Activated gamma-delta T cell treated with Interleukin-2 at 50 U/mL for 16 hours (primary cell): ENCODE results near the gene MAL.
"Not testable (repeated sequence)": the region's sequence is repeated elsewhere in the genome, so short reads cannot be mapped to it uniquely, and the experiment has no call there.

Experiments used
- DNase-seq: peaks from one replicate; pipeline ENCODE4 v3.0.0-alpha.2; 2020

Gene MAL

DNA sequence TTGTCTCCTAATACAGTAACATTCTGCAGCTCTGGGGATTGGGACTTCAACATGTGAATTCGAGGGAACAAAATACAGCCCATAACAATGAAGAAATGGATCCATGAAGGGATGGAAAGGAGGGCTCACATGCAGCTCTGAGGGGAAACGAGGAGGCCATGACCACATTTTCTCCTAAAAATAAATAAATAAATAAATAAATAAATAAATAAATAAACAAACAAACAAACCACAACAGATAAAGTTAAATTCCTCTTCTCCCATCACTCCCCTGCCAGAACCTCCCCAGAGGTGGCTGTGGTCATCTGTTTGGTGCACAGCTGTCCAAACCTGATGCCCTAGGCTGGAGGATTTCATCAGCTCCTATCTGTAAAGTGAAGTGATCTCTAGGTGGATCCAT, 42.7 kb downstream of the MAL start:
- no peak for DNase-seq

- DNase-seq = no peak
Measured at GRCh38 chr2:95069465-95069864, 44.0 kb downstream of the MAL start.

- DNase-seq = no peak
Measured at GRCh38 chr2:95071856-95072255, 46.3 kb downstream of the MAL start.

GRCh38 chr2:95072424-95072823, 46.9 kb downstream of the MAL start:
- DNase-seq = no peak

DNA sequence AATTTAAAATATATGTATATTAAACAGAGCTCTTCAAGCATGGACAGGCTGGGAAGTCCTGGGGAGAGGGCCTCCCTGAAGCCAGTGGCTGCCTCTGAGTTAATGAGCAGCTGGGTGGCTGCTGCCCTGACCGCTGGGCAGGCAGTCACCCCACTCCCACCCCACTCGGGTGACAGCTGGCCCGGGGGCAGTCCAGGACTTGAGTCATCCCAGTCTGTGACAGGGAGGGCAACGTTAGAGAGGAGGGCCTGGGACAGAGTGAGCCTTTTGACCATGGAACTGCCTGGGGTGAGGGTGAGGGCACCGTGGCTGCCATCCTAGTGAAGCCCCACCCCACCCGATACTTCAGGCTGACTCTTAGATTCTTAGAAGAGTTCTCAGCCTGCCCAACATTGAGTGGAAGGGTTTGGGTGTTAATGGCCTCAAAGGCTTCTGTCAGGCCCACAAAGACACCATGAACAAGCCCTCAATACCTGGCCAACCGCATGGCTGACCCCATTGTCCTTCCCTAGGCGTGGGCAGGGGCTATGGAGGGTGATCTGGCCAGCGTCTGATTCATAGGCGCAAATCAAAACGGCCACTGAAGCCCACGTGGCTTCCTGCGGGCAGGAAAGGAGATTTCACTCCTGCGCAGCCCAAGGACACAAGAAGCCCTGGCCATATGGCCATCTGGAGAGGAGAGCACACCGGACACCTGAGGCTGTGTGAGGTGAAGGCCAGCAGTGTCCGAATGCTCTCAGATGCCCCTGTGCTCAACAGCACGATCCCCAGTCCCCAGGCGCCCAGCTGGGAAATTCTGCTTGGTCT, 48.6 kb downstream of the MAL start:
- no peak for DNase-seq

GRCh38 chr2:95074663-95075439, 49.3 kb downstream of the MAL start:
- peak; percentile 68 for DNase-seq

DNA sequence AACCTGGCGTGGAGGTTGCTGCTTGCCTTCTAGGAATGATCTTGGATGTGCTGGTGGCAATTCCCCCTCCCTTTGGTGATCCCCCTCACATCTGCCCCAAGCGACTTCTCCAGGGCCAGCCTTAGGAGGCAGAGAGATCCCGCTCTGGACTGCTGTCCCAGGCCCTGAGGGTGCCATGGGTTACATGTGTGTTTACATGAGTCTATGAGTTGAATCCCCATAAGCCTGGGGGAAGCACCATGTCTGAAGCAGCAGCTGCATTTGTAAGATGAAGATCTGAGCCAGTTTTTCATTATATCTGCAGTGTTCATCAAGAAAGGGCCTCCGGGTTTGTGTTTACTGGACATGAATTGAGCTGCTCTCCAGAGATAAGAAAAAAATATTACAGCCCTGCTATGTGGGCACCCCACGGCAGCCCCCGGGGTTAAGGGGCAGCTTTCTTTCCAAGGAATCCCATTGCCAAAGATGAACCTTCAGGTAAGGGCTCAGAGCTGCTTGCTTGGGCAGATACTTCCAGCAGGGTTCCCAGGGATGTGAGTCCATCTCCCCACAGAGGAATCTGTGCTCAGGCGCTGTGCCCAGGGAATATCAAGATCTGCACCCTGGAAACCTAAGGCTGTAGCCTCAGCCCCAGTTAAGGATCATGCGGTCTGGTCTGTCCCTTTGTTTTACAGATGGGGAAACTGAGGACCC, 50.1 kb downstream of the MAL start:
- no peak for DNase-seq

- DNase-seq = peak; percentile 90
Measured at GRCh38 chr2:95076705-95077529, 51.4 kb downstream of the MAL start.

GRCh38 chr2:95077530-95077825, 52.0 kb downstream of the MAL start:
- DNase-seq = no peak

GRCh38 chr2:95077861-95078603, 52.5 kb downstream of the MAL start:
- DNase-seq = no peak

GRCh38 chr2:95079199-95079683, 53.7 kb downstream of the MAL start:
- DNase-seq = no peak

DNA sequence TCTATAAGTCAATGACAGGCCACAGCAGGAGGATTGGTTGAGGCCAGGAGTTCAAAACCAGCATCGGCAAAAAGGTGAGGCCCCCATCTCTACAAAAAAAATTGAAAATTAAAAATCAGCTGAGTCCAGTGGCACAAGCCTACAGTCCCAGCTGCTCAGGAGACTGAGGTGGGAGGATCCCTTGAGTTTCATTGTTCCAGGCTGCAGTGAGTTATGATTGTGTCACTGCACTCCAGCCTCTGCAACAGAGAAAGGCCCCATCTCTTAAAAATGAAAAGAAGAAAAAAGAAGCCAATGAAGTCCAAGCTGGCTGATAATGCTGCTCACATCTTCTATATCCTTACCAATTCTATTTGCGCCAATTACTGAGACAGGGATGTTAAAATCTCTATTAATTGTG, 57.0 kb downstream of the MAL start:
- DNase-seq = no peak

- no peak for DNase-seq
Measured at GRCh38 chr2:95086017-95086416, 60.5 kb downstream of the MAL start.

GRCh38 chr2:95087379-95087778, 61.9 kb downstream of the MAL start:
- no peak for DNase-seq

GRCh38 chr2:95091885-95092555, 66.5 kb downstream of the MAL start:
- DNase-seq = no peak

GRCh38 chr2:95098273-95098672, 72.8 kb downstream of the MAL start:
- DNase-seq = not testable (repeated sequence)

GRCh38 chr2:95099910-95100309, 74.4 kb downstream of the MAL start:
- no peak for DNase-seq
